GM10248 (cell line): ENCODE results near the gene MYRF.

Experiments used
- CTCF ChIA-PET: fragments of 300-600 bp; sonication (Branson Sonifier 250); formaldehyde crosslinking; extraction: SDS; loops from one replicate; lab custom pipeline; 2021; ENCODE audit warnings: antibody characterized with exemption; lab: Yijun Ruan, JAX
- POLR2A ChIA-PET: fragments of 350-650 bp; sonication (Branson Sonifier 250); formaldehyde crosslinking; extraction: SDS; loops from one replicate; lab custom pipeline; 2020; ENCODE audit warnings: antibody characterized with exemption; lab: Yijun Ruan, JAX
- DNase-seq: peaks from one replicate; pipeline ENCODE4 v3.0.0; 2012; ENCODE audit errors: extremely low spot score
- CTCF ChIP-seq: IDR thresholded peaks from 2 replicates; pipeline ENCODE4 v1.5.1; 2012; ENCODE audit warnings: mild to moderate bottlenecking, low read depth; ENCODE audit errors: extremely low read depth, missing control alignments, control extremely low read depth

The MYRF gene

GRCh38 chr11:61778357-61778886 lies 26.0 kb downstream of the MYRF start:
- TF ChIP-seq CTCF, result no peak
- ChIA-PET CTCF (interaction anchor here (0.8 to 5.1 kb wide), 4 partner anchors 12 to 30 kb away, joined by 3 to 31 read pairs (median 9); no protein-coding TSS in a partner anchor), POLR2A (no interaction called here)
- DNase-seq, result no peak

DNA sequence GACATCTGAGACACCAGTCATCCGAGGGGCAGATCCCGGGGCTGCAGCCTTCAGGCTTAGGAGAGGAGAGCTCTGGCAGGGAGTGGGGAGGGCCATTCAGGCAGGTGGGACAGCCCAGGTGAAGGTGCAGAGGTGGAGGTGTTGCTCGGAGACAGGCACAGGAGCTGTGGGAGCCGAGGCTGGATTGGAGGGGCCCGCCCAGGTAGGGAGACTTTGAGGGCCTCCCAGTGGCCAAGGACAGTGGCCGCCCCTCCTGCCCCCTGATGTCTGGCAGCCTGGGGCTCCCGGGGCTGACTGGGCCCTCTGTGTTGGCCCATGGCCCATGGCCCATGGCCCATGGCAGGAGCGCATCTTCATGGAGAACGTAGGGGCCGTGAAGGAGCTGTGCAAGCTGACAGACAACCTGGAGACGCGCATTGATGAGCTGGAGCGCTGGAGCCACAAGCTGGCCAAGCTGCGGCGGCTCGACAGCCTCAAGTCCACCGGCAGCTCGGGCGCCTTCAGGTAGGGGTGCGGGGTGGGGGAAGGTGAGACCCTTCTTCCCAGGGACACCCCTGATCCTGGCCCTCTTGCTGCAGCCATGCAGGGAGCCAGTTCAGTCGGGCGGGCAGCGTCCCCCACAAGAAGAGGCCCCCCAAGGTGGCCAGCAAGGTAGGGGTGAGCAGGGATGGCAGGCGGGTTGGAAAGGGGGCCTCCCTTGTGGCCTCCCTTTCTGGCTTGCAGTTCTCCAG lies 26.6 kb downstream of the MYRF start:
- ChIA-PET POLR2A (no interaction called here), CTCF (interaction anchor here (1.5 to 5.1 kb wide), 5 partner anchors 11 to 31 kb away, joined by 4 to 31 read pairs (median 14); no protein-coding TSS in a partner anchor)
- no peak for TF ChIP-seq CTCF
- DNase-seq, result no peak

GRCh38 chr11:61779666-61780525 lies 27.5 kb downstream of the MYRF start:
- POLR2A ChIA-PET, result interaction anchor here (0.5 to 0.7 kb wide), 3 partner anchors 13 to 102 kb away, joined by 3 to 5 read pairs (median 4); partner anchors contain the start of gene FEN1
- no peak for TF ChIP-seq CTCF
- no peak for DNase-seq
- CTCF ChIA-PET, result interaction anchor here (1.5 to 5.1 kb wide), 6 partner anchors 10 to 32 kb away, joined by 4 to 31 read pairs (median 12); no protein-coding TSS in a partner anchor

DNA sequence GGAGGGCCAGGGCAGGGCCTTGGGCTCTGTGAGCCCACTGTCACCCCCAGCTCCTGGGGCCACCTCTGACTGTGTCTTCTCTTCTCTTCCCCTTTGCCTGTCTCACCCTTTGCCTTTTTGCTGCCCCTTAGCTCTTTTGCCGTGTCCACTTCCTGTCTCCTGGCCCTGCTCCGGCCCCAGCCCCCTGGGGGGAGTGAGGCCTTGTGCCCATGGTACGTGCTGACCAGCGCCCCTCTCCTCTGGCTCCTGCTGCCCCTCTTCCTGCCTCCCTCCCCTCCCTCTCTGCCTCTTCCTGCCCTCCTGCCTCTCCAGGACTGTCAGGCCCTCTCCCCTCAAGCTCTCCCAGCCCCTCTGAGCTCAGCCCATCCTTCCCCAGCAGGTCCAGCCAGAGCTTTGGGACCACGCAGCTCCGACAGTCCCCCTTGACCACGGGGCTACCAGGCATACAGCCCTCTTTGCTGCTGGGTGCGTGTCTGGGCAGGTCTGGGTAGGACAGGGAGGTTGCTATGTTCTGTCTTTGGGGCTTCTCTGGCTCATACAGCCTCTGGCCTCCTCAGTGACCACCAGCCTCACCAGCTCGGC lies 28.2 kb downstream of the MYRF start:
- POLR2A ChIA-PET, result interaction anchor here (0.5 to 0.7 kb wide), 2 partner anchors 12 to 21 kb away, joined by 4 to 5 read pairs; partner anchors contain the start of gene FEN1
- CTCF ChIA-PET, result interaction anchor here (1.0 to 5.1 kb wide), 7 partner anchors 9 to 301 kb away, joined by 3 to 31 read pairs (median 4); no protein-coding TSS in a partner anchor
- DNase-seq, result no peak
- TF ChIP-seq CTCF, result no peak

- ChIA-PET POLR2A (no interaction called here), CTCF (interaction anchor here (1.0 to 5.1 kb wide), 7 partner anchors 8 to 300 kb away, joined by 3 to 31 read pairs (median 9); no protein-coding TSS in a partner anchor)
- TF ChIP-seq CTCF, result no peak
- DNase-seq, result no peak
These were observed 29.1 kb downstream of the MYRF start for GRCh38 chr11:61781585-61781984.
